OCI-LY1 (cell line): ENCODE measurements around the gene ARL5A.

Experiments
- H2AFZ ChIP-seq: fragments of 200-600 bp; sonication (generic), shearing (Covaris generic); 2 replicates; pipeline ENCODE4 v1.6.0; 2014; ENCODE audit warnings: antibody characterized with exemption, mild to moderate bottlenecking, low read length
- H3F3A ChIP-seq: fragments of 200-600 bp; sonication (generic), shearing (Covaris generic); 2 replicates; pipeline ENCODE4 v1.6.0; 2014; ENCODE audit warnings: mild to moderate bottlenecking, antibody characterized with exemption, low read length, moderate library complexity; ENCODE audit not compliant: insufficient read depth
- H3K27ac ChIP-seq: fragments of 200-600 bp; sonication (generic); 2 replicates; pipeline ENCODE4 v1.5.1; 2014; ENCODE audit warnings: low read length, mixed run types, mild to moderate bottlenecking, low read depth; ENCODE audit not compliant: poor library complexity, severe bottlenecking
- H3K27me3 ChIP-seq: fragments of 200-600 bp; sonication (generic); 2 replicates; pipeline ENCODE4 v1.6.0; 2014; ENCODE audit warnings: antibody characterized with exemption, mild to moderate bottlenecking, low read length, moderate library complexity; ENCODE audit not compliant: insufficient read depth
- H3K36me3 ChIP-seq: fragments of 200-600 bp; sonication (generic); 2 replicates; pipeline ENCODE4 v1.6.1; 2014; ENCODE audit warnings: mild to moderate bottlenecking, antibody characterized with exemption, low read length, moderate library complexity, mixed read lengths; ENCODE audit not compliant: insufficient read depth
- H3K4me1 ChIP-seq: fragments of 200-600 bp; sonication (generic); 2 replicates; pipeline ENCODE4 v1.5.1; 2014; ENCODE audit warnings: mild to moderate bottlenecking, low read length, moderate library complexity; ENCODE audit not compliant: insufficient read depth, severe bottlenecking
- H3K4me2 ChIP-seq: fragments of 200-600 bp; sonication (generic), shearing (Covaris generic); 2 replicates; pipeline ENCODE4 v1.6.1; 2014; ENCODE audit warnings: low read length
- H3K4me3 ChIP-seq: fragments of 200-600 bp; sonication (generic); 2 replicates; pipeline ENCODE4 v1.5.1; 2014; ENCODE audit warnings: low read length, low read depth, mild to moderate bottlenecking, mixed read lengths; ENCODE audit not compliant: poor library complexity, severe bottlenecking
- H3K79me2 ChIP-seq: fragments of 200-600 bp; shearing (Covaris generic); 2 replicates; pipeline ENCODE4 v1.6.1; 2016; ENCODE audit warnings: mixed run types, low read length, mixed read lengths; ENCODE audit not compliant: insufficient read depth
- H3K9ac ChIP-seq: fragments of 200-600 bp; sonication (generic), shearing (Covaris generic); 2 replicates; pipeline ENCODE4 v1.6.1; 2014; ENCODE audit warnings: mild to moderate bottlenecking, low read length, mixed read lengths
- H3K9me2 ChIP-seq: fragments of 200-600 bp; sonication (generic), shearing (Covaris generic); 2 replicates; pipeline ENCODE4 v1.6.1; 2014; ENCODE audit warnings: low read depth, mild to moderate bottlenecking, low read length, mixed read lengths
- H3K9me3 ChIP-seq: fragments of 200-600 bp; shearing (Covaris generic); 2 replicates; pipeline ENCODE4 v1.6.1; 2014; ENCODE audit warnings: low read length, mixed read lengths
- H4K20me1 ChIP-seq: fragments of 200-600 bp; sonication (generic), shearing (Covaris generic); 2 replicates; pipeline ENCODE4 v1.6.0; 2016; ENCODE audit warnings: mild to moderate bottlenecking, low read length; ENCODE audit not compliant: insufficient read depth
- EZH2 ChIP-seq: fragments of 200-600 bp; sonication (generic), shearing (Covaris generic); IDR thresholded peaks from 2 replicates; pipeline ENCODE4 v1.8.0; 2017; ENCODE audit warnings: borderline replicate concordance, mixed run types, mild to moderate bottlenecking, antibody characterized with exemption, low read length, moderate library complexity, mixed read lengths
- TF ChIP-seq, protein P1 (sequence below): fragments of 200-600 bp; sonication (generic), shearing (Covaris generic); IDR thresholded peaks from 2 replicates; pipeline ENCODE4 v1.5.1; 2017; ENCODE audit warnings: mild to moderate bottlenecking, antibody characterized with exemption, low read length, moderate library complexity, mixed read lengths

Gene ARL5A

GRCh38 chr2:151753540-151753939 lies 74.7 kb downstream of the ARL5A start:
- no peaks in the 10 kb centered on the region for H3K4me1 ChIP-seq
- no peaks in the 10 kb centered on the region for H3K9me2 ChIP-seq
- H3K27ac ChIP-seq: no peak overlapping the region
- no peaks in the 10 kb centered on the region for H3K79me2 ChIP-seq
- H2AFZ ChIP-seq: no peak overlapping the region
- no peak overlapping the region for H3K4me2 ChIP-seq
- H3K27me3 ChIP-seq: no peaks in the 10 kb centered on the region
- TF ChIP-seq, protein P1, sequence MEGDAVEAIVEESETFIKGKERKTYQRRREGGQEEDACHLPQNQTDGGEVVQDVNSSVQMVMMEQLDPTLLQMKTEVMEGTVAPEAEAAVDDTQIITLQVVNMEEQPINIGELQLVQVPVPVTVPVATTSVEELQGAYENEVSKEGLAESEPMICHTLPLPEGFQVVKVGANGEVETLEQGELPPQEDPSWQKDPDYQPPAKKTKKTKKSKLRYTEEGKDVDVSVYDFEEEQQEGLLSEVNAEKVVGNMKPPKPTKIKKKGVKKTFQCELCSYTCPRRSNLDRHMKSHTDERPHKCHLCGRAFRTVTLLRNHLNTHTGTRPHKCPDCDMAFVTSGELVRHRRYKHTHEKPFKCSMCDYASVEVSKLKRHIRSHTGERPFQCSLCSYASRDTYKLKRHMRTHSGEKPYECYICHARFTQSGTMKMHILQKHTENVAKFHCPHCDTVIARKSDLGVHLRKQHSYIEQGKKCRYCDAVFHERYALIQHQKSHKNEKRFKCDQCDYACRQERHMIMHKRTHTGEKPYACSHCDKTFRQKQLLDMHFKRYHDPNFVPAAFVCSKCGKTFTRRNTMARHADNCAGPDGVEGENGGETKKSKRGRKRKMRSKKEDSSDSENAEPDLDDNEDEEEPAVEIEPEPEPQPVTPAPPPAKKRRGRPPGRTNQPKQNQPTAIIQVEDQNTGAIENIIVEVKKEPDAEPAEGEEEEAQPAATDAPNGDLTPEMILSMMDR: no peak
- no peak for TF ChIP-seq EZH2
- no peaks in the 10 kb centered on the region for H3K9me3 ChIP-seq
- no peaks in the 10 kb centered on the region for H4K20me1 ChIP-seq
- H3K36me3 ChIP-seq: no peaks in the 10 kb centered on the region
- H3K9ac ChIP-seq: no peak overlapping the region
- no peak overlapping the region for H3K4me3 ChIP-seq
- H3F3A ChIP-seq: no peaks in the 10 kb centered on the region
